HEK293 (cell line): Measurements from ENCODE around the gene CTNNA2.

Experiments
- CTCF ChIA-PET: fragments of 350-600 bp; formaldehyde crosslinking; extraction: SDS; loops from one replicate; lab custom pipeline; 2021; ENCODE audit warnings: antibody characterized with exemption; lab: Yijun Ruan, JAX
- POLR2A ChIA-PET: fragments of 300-600 bp; formaldehyde crosslinking; extraction: SDS; loops from one replicate; lab custom pipeline; 2020; ENCODE audit warnings: antibody characterized with exemption, inconsistent platforms; lab: Yijun Ruan, JAX
- H3K27ac ChIP-seq: fragments of 200-500 bp; sonication (Bioruptor generic); 2 replicates; pipeline ENCODE4 v1.5.1; 2014; ENCODE audit warnings: low read depth, low read length, control low read depth, inconsistent platforms; ENCODE audit errors: extremely low read depth
- H3K36me3 ChIP-seq, 2 experiments: fragments of 200-500 bp in 1 of 2; sonication (Bioruptor generic) in 1 of 2; 1 replicate in 1 of 2; 2 replicates in 1 of 2; pipeline ENCODE4 v1.5.1; 2014 to 2017; ENCODE audit warnings: inconsistent platforms in 2 of 2, low read length in 2 of 2; ENCODE audit not compliant: control insufficient read depth in 2 of 2, insufficient read depth in 1 of 2
- H3K4me1 ChIP-seq: fragments of 200-500 bp; sonication (Bioruptor generic); 2 replicates; pipeline ENCODE4 v1.5.1; 2014; ENCODE audit warnings: mild to moderate bottlenecking, low read length, inconsistent platforms; ENCODE audit not compliant: control insufficient read depth, insufficient read depth
- H3K4me3 ChIP-seq: 2 replicates; pipeline ENCODE4 v1.5.1; 2011; ENCODE audit warnings: low read depth, mild to moderate bottlenecking, control low read depth, low read length, moderate library complexity
- H3K9me3 ChIP-seq: fragments of 200-500 bp; sonication (Bioruptor generic); 2 replicates; pipeline ENCODE4 v1.5.1; 2014; ENCODE audit warnings: low read depth, low read length, inconsistent platforms; ENCODE audit not compliant: control insufficient read depth, insufficient read depth
- FEZF1 ChIP-seq: fragments of 450-650 bp; formaldehyde crosslinking; IDR thresholded peaks from 2 replicates; pipeline ENCODE4 v1.5.1; 2016; ENCODE audit warnings: missing biosample characterization, missing genetic modification characterization
- KLF8 ChIP-seq: fragments of 450-650 bp; formaldehyde crosslinking; IDR thresholded peaks from 2 replicates; pipeline ENCODE4 v1.5.1; 2016; ENCODE audit warnings: missing biosample characterization, missing genetic modification characterization
- PBX3 ChIP-seq: sonication (generic); formaldehyde crosslinking; IDR thresholded peaks from 2 replicates; pipeline ENCODE4 v1.8.1; 2022; ENCODE audit warnings: mild to moderate bottlenecking, moderate library complexity, missing genetic modification reagents
- PRDM10 ChIP-seq: fragments of 450-650 bp; formaldehyde crosslinking; IDR thresholded peaks from 2 replicates; pipeline ENCODE4 v1.5.1; 2016; ENCODE audit warnings: missing biosample characterization, missing genetic modification characterization
- RBAK ChIP-seq: fragments of 450-650 bp; formaldehyde crosslinking; IDR thresholded peaks from 2 replicates; pipeline ENCODE4 v1.5.1; 2016; ENCODE audit warnings: missing biosample characterization, missing genetic modification characterization
- SP2 ChIP-seq: fragments of 450-650 bp; formaldehyde crosslinking; IDR thresholded peaks from 2 replicates; pipeline ENCODE4 v1.5.1; 2016; ENCODE audit warnings: missing biosample characterization, missing genetic modification characterization
- ZBTB17 ChIP-seq: fragments of 450-650 bp; formaldehyde crosslinking; IDR thresholded peaks from 2 replicates; pipeline ENCODE4 v1.5.1; 2016; ENCODE audit warnings: missing biosample characterization, missing genetic modification characterization
- ZFP37 ChIP-seq: fragments of 450-650 bp; formaldehyde crosslinking; IDR thresholded peaks from 2 replicates; pipeline ENCODE4 v1.5.1; 2016; ENCODE audit warnings: missing biosample characterization, missing genetic modification characterization
- ZNF114 ChIP-seq: fragments of 450-650 bp; formaldehyde crosslinking; IDR thresholded peaks from 2 replicates; pipeline ENCODE4 v1.5.0; 2017; ENCODE audit warnings: missing biosample characterization, missing genetic modification characterization
- ZNF155 ChIP-seq: fragments of 450-650 bp; formaldehyde crosslinking; IDR thresholded peaks from 2 replicates; pipeline ENCODE4 v1.5.1; 2016; ENCODE audit warnings: missing biosample characterization, missing genetic modification characterization
- ZNF16 ChIP-seq: fragments of 450-650 bp; formaldehyde crosslinking; IDR thresholded peaks from 2 replicates; pipeline ENCODE4 v1.5.1; 2016; ENCODE audit warnings: low read depth, missing biosample characterization, missing genetic modification characterization
- ZNF184 ChIP-seq: fragments of 450-650 bp; IDR thresholded peaks from 2 replicates; pipeline ENCODE4 v1.5.1; 2018; ENCODE audit warnings: missing biosample characterization, mild to moderate bottlenecking, missing genetic modification characterization
- ZNF2 ChIP-seq: fragments of 450-650 bp; formaldehyde crosslinking; IDR thresholded peaks from 2 replicates; pipeline ENCODE4 v1.5.1; 2016; ENCODE audit warnings: missing biosample characterization, missing genetic modification characterization
- ZNF221 ChIP-seq: fragments of 450-650 bp; formaldehyde crosslinking; IDR thresholded peaks from 2 replicates; pipeline ENCODE4 v1.5.1; 2017; ENCODE audit warnings: missing biosample characterization, missing genetic modification characterization, borderline replicate concordance
- ZNF223 ChIP-seq: fragments of 450-650 bp; formaldehyde crosslinking; IDR thresholded peaks from 2 replicates; pipeline ENCODE4 v1.5.1; 2016; ENCODE audit warnings: missing biosample characterization, missing genetic modification characterization
- ZNF521 ChIP-seq: fragments of 450-650 bp; formaldehyde crosslinking; IDR thresholded peaks from 2 replicates; pipeline ENCODE4 v1.5.1; 2017; ENCODE audit warnings: missing biosample characterization, mild to moderate bottlenecking, missing genetic modification characterization
- ZNF529 ChIP-seq: fragments of 450-650 bp; formaldehyde crosslinking; IDR thresholded peaks from 2 replicates; pipeline ENCODE4 v1.5.1; 2017; ENCODE audit warnings: missing genetic modification characterization, missing biosample characterization; ENCODE audit not compliant: insufficient replicate concordance
- ZNF548 ChIP-seq: fragments of 450-650 bp; formaldehyde crosslinking; IDR thresholded peaks from 2 replicates; pipeline ENCODE4 v1.5.1; 2016; ENCODE audit warnings: missing biosample characterization, missing genetic modification characterization
- ZNF571 ChIP-seq: fragments of 450-650 bp; formaldehyde crosslinking; IDR thresholded peaks from 2 replicates; pipeline ENCODE4 v1.5.0; 2017; ENCODE audit warnings: missing biosample characterization, missing genetic modification characterization
- ZNF664 ChIP-seq: fragments of 450-650 bp; formaldehyde crosslinking; IDR thresholded peaks from 2 replicates; pipeline ENCODE4 v1.5.1; 2016; ENCODE audit warnings: missing biosample characterization, missing genetic modification characterization
- ZNF701 ChIP-seq: fragments of 450-650 bp; formaldehyde crosslinking; IDR thresholded peaks from 2 replicates; pipeline ENCODE4 v1.5.1; 2016; ENCODE audit warnings: missing biosample characterization, missing genetic modification characterization
- ZNF747 ChIP-seq: fragments of 450-650 bp; formaldehyde crosslinking; IDR thresholded peaks from 2 replicates; pipeline ENCODE4 v1.5.1; 2016; ENCODE audit warnings: missing biosample characterization, missing genetic modification characterization
- TF ChIP-seq, protein P1 (sequence below): fragments of 450-650 bp; IDR thresholded peaks from 2 replicates; pipeline ENCODE4 v1.5.1; 2018; ENCODE audit warnings: missing biosample characterization, missing genetic modification characterization

Gene CTNNA2

DNA sequence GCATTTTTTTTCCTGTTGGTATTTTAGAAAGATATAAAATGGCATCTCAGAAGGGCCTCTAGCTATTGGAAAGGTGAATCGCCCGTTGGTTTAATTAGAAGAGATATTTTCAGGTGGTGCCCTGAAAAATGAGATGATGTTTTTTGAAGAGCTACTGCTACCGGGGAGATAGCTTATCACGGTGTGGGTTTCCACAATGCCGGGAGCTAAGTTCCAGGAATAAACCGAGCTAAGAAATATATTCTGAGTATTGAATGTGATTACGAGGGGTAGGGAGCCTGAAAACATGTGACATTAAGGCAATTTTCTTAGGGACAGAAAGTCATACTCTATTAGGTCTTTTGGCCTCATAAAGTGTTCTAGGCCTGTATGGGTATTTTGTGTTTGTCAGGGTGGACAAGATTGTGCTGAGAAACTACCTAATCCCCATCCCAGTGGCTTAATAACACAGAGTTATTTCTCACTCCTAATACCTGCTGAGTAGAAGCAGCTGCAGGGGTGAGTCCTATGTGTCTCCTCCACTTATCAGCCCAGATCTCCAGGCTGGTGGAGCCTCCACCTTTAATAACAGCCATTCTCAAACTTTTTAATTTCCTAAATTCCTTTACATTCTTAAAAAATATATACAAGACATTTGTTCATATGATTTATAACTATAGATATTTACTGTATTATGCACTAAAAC, 641.5 kb downstream of the CTNNA2 start:
- POLR2A ChIA-PET = no interaction called here
- H3K36me3 ChIP-seq = no peaks in the 10 kb centered on the region

DNA sequence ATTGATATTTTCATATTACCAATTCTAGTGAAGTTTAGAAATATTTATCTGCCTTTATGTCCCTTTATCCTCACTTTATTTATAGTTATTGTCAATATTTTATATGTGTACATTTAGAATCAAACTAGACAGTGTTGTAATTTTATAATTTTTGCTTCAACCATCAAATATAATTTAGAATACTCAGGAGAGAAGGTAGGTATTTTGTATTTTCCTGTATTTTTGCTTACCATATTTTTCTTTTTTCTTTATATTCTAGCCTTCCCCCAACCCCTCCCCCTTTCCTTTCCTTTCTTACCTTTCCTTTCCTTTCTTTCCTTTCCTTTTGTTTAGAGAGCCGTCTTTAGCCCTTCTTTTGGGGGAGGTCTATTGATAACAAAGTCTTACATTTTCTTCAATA, 651.5 kb downstream of the CTNNA2 start:
- H3K4me3 ChIP-seq = no peak overlapping the region
- no peaks in the 10 kb centered on the region for H3K4me1 ChIP-seq
- no peaks in the 10 kb centered on the region for H3K36me3 ChIP-seq
- TF ChIP-seq ZNF2 (tag by site-specific recombination) (no peak), ZNF747 (tag by site-specific recombination) (no peak), ZNF16 (no peak), PRDM10 (tag by site-specific recombination) (no peak), ZNF155 (tag by site-specific recombination) (no peak), ZNF184 (tag by site-specific recombination) (no peak)
- ChIA-PET POLR2A (no interaction called here), CTCF (no interaction called here)
- no peaks in the 10 kb centered on the region for H3K9me3 ChIP-seq
- H3K27ac ChIP-seq = no peak overlapping the region

More for the DNA sequence above, 641.5 kb downstream of the CTNNA2 start:
- H3K4me3 ChIP-seq = no peak overlapping the region
- CTCF ChIA-PET = interaction anchor here (0.6 kb wide), 1 partner anchor 31 kb away, joined by 7 read pairs; no protein-coding TSS in a partner anchor
- TF ChIP-seq ZNF701 (tag by site-specific recombination) (no peak), ZNF221 (tag by site-specific recombination) (no peak), ZNF223 (tag by site-specific recombination) (no peak), ZNF529 (tag by site-specific recombination) (no peak), ZNF521 (tag by site-specific recombination) (no peak), FEZF1 (tag by site-specific recombination) (no peak), ZNF664 (no peak), PBX3 (CRISPR knock-in tag) (no peak), SP2 (tag by site-specific recombination) (no peak), KLF8 (tag by site-specific recombination) (no peak), RBAK (tag by site-specific recombination) (no peak), ZFP37 (no peak), ZNF571 (tag by site-specific recombination) (no peak), ZNF114 (tag by site-specific recombination) (no peak), ZNF548 (no peak), ZBTB17 (tag by site-specific recombination) (no peak)
- TF ChIP-seq, protein P1, sequence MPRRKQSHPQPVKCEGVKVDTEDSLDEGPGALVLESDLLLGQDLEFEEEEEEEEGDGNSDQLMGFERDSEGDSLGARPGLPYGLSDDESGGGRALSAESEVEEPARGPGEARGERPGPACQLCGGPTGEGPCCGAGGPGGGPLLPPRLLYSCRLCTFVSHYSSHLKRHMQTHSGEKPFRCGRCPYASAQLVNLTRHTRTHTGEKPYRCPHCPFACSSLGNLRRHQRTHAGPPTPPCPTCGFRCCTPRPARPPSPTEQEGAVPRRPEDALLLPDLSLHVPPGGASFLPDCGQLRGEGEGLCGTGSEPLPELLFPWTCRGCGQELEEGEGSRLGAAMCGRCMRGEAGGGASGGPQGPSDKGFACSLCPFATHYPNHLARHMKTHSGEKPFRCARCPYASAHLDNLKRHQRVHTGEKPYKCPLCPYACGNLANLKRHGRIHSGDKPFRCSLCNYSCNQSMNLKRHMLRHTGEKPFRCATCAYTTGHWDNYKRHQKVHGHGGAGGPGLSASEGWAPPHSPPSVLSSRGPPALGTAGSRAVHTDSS (tag by site-specific recombination) = no peak
- TF ChIP-seq, all 188 proteins: peak for 0
- no peaks in the 10 kb centered on the region for H3K4me1 ChIP-seq
- no peak overlapping the region for H3K27ac ChIP-seq
- no peaks in the 10 kb centered on the region for H3K9me3 ChIP-seq
